Activated T-cell treated with anti-CD3 and anti-CD28 coated beads, Interleukin-2, amount 50 U/mL, for 4 hours (primary cell): Measurements from ENCODE around the gene CPLANE2. TPM values are rescaled to one million over a fixed set of nuclear protein-coding genes. Genes with fewer than 3 reads are reported as not detected.
"Not testable (repeated sequence)": the region's sequence is repeated elsewhere in the genome, so short reads cannot be mapped to it uniquely, and the experiment has no call there.

Experiments
- ATAC-seq, 2 donors: fragments of 200-7000 bp; cut with Tn5 transposase; one replicate each; pipeline ENCODE4 v1.10.0; 2021
- DNase-seq: peaks from one replicate; pipeline ENCODE4 v3.0.0-alpha.2; 2020
- H3K27me3 Mint-ChIP-seq: one replicate; pipeline ENCODE4 v1.8.0; 2021; ENCODE audit warnings: low read depth, mixed read lengths
- H3K36me3 Mint-ChIP-seq: one replicate; pipeline ENCODE4 v1.8.0; 2022; ENCODE audit warnings: mixed read lengths; ENCODE audit not compliant: insufficient read depth
- H3K4me1 Mint-ChIP-seq: one replicate; pipeline ENCODE4 v1.8.0; 2021; ENCODE audit warnings: low read depth, mixed read lengths
- H3K4me3 Mint-ChIP-seq: one replicate; pipeline ENCODE4 v1.8.0; 2021; ENCODE audit warnings: mild to moderate bottlenecking, moderate library complexity, mixed read lengths
- H3K9me3 Mint-ChIP-seq: one replicate; pipeline ENCODE4 v1.8.0; 2021; ENCODE audit warnings: mixed read lengths
- total RNA-seq, 3 donors: library from RNA; stranded (reverse); gene quantifications; one replicate each; pipeline ENCODE4 v1.2.1, GENCODE V29; 2021

Gene CPLANE2
- total RNA-seq, 3 donors from 2014 or later, result 5.0 to 7.1 (median 6.5) TPM

GRCh38 chr1:16203550-16203949 is 33.4 kb downstream of the CPLANE2 start:
- no peak overlapping the region for H3K4me3 Mint-ChIP-seq
- H3K27me3 Mint-ChIP-seq, result no peaks in the 10 kb centered on the region
- no peaks in the 10 kb centered on the region for H3K9me3 Mint-ChIP-seq
- DNase-seq (no peak), ATAC-seq (no peak)
- H3K4me1 Mint-ChIP-seq, result peaks cover 11% of the 10 kb centered on the region
- H3K36me3 Mint-ChIP-seq, result peaks cover 10% of the 10 kb centered on the region

- H3K36me3 Mint-ChIP-seq, result peaks cover 11% of the 10 kb centered on the region
- ATAC-seq, result no peak
Measured at GRCh38 chr1:16202281-16203210, 34.4 kb downstream of the CPLANE2 start.

GRCh38 chr1:16199700-16200099 is 37.3 kb downstream of the CPLANE2 start:
- no peak for ATAC-seq
- H3K9me3 Mint-ChIP-seq, result no peaks in the 10 kb centered on the region
- H3K4me1 Mint-ChIP-seq, result peaks cover 1% of the 10 kb centered on the region
- H3K4me3 Mint-ChIP-seq, result no peak overlapping the region
- no peak for DNase-seq
- peaks cover 12% of the 10 kb centered on the region for H3K36me3 Mint-ChIP-seq
- no peaks in the 10 kb centered on the region for H3K27me3 Mint-ChIP-seq

More at GRCh38 chr1:16202281-16203210, 34.4 kb downstream of the CPLANE2 start:
- DNase-seq, result no peak
- no peaks in the 10 kb centered on the region for H3K27me3 Mint-ChIP-seq
- H3K9me3 Mint-ChIP-seq, result no peaks in the 10 kb centered on the region
- H3K4me3 Mint-ChIP-seq, result no peak overlapping the region
- peaks cover 11% of the 10 kb centered on the region for H3K4me1 Mint-ChIP-seq

- H3K36me3 Mint-ChIP-seq, result peaks cover 12% of the 10 kb centered on the region
- H3K9me3 Mint-ChIP-seq, result no peaks in the 10 kb centered on the region
- ATAC-seq, result no peak
- DNase-seq, result no peak
- no peaks in the 10 kb centered on the region for H3K27me3 Mint-ChIP-seq
- no peak overlapping the region for H3K4me3 Mint-ChIP-seq
- no peaks in the 10 kb centered on the region for H3K4me1 Mint-ChIP-seq
Measured at GRCh38 chr1:16199157-16199501, 37.9 kb downstream of the CPLANE2 start.

GRCh38 chr1:16198444-16199156 is 38.4 kb downstream of the CPLANE2 start:
- H3K4me3 Mint-ChIP-seq, result no peak overlapping the region
- H3K36me3 Mint-ChIP-seq, result peaks cover 10% of the 10 kb centered on the region
- H3K9me3 Mint-ChIP-seq, result no peaks in the 10 kb centered on the region
- H3K27me3 Mint-ChIP-seq, result no peaks in the 10 kb centered on the region
- H3K4me1 Mint-ChIP-seq, result no peaks in the 10 kb centered on the region
- ATAC-seq (peak in 1 of 2 donors; percentile 18), DNase-seq (no peak)

GRCh38 chr1:16196874-16197273 is 40.1 kb downstream of the CPLANE2 start:
- H3K4me1 Mint-ChIP-seq, result no peaks in the 10 kb centered on the region
- no peaks in the 10 kb centered on the region for H3K27me3 Mint-ChIP-seq
- H3K9me3 Mint-ChIP-seq, result no peaks in the 10 kb centered on the region
- DNase-seq, result no peak
- H3K4me3 Mint-ChIP-seq, result no peak overlapping the region
- H3K36me3 Mint-ChIP-seq, result peaks cover 3% of the 10 kb centered on the region
- no peak for ATAC-seq

GRCh38 chr1:16196139-16196538 is 40.8 kb downstream of the CPLANE2 start:
- H3K27me3 Mint-ChIP-seq, result not testable (repeated sequence)

GRCh38 chr1:16195518-16195905 is 41.5 kb downstream of the CPLANE2 start:
- peaks cover 3% of the 10 kb centered on the region for H3K27me3 Mint-ChIP-seq
- ATAC-seq (no peak), DNase-seq (no peak)
- no peaks in the 10 kb centered on the region for H3K9me3 Mint-ChIP-seq
- peaks cover 3% of the 10 kb centered on the region for H3K36me3 Mint-ChIP-seq
- H3K4me1 Mint-ChIP-seq, result no peaks in the 10 kb centered on the region
- no peak overlapping the region for H3K4me3 Mint-ChIP-seq

More at GRCh38 chr1:16196139-16196538, 40.8 kb downstream of the CPLANE2 start:
- not testable (repeated sequence) for H3K9me3 Mint-ChIP-seq, ATAC-seq, H3K4me1 Mint-ChIP-seq, DNase-seq, H3K36me3 Mint-ChIP-seq, H3K4me3 Mint-ChIP-seq

- ATAC-seq (no peak), DNase-seq (no peak)
- Mint-ChIP-seq H3K36me3 (no peaks in the 10 kb centered on the region), H3K27me3 (peaks cover 11% of the 10 kb centered on the region), H3K4me3 (no peak overlapping the region), H3K9me3 (no peaks in the 10 kb centered on the region), H3K4me1 (no peaks in the 10 kb centered on the region)
Measured at GRCh38 chr1:16191916-16192546, 45.0 kb downstream of the CPLANE2 start.

- DNase-seq (no peak), ATAC-seq (no peak)
- no peaks in the 10 kb centered on the region for H3K9me3 Mint-ChIP-seq
- no peaks in the 10 kb centered on the region for H3K36me3 Mint-ChIP-seq
- no peak overlapping the region for H3K4me3 Mint-ChIP-seq
- peaks cover 11% of the 10 kb centered on the region for H3K27me3 Mint-ChIP-seq
- H3K4me1 Mint-ChIP-seq, result no peaks in the 10 kb centered on the region
Measured at GRCh38 chr1:16191309-16191708, 45.7 kb downstream of the CPLANE2 start.

- H3K36me3 Mint-ChIP-seq, result no peaks in the 10 kb centered on the region
- DNase-seq (no peak), ATAC-seq (no peak)
- peaks cover 11% of the 10 kb centered on the region for H3K27me3 Mint-ChIP-seq
- no peaks in the 10 kb centered on the region for H3K4me1 Mint-ChIP-seq
- H3K4me3 Mint-ChIP-seq, result no peak overlapping the region
- no peaks in the 10 kb centered on the region for H3K9me3 Mint-ChIP-seq
Measured at GRCh38 chr1:16189921-16190621, 46.9 kb downstream of the CPLANE2 start.

- H3K4me3 Mint-ChIP-seq, result no peak overlapping the region
- H3K36me3 Mint-ChIP-seq, result no peaks in the 10 kb centered on the region
- ATAC-seq (no peak), DNase-seq (no peak)
- H3K9me3 Mint-ChIP-seq, result no peaks in the 10 kb centered on the region
- peaks cover 11% of the 10 kb centered on the region for H3K27me3 Mint-ChIP-seq
- H3K4me1 Mint-ChIP-seq, result no peaks in the 10 kb centered on the region
Measured at GRCh38 chr1:16189003-16189402, 48.0 kb downstream of the CPLANE2 start.

- ATAC-seq (peak; percentile 86 to 92), DNase-seq (peak; percentile 76)
- Mint-ChIP-seq H3K36me3 (no peaks in the 10 kb centered on the region), H3K4me3 (no peak overlapping the region), H3K4me1 (no peaks in the 10 kb centered on the region), H3K27me3 (peaks cover 11% of the 10 kb centered on the region), H3K9me3 (no peaks in the 10 kb centered on the region)
Measured at GRCh38 chr1:16187748-16188401, 49.1 kb downstream of the CPLANE2 start.
